IPS DF 4.7 (cell line): Measurements from ENCODE around the gene MAML2.

ENCODE experiments used
- DNase-seq: peaks from one replicate; pipeline ENCODE4 v3.0.0-alpha.2; 2013; ENCODE audit warnings: low spot score; ENCODE audit errors: extremely low read depth

Gene MAML2

DNA sequence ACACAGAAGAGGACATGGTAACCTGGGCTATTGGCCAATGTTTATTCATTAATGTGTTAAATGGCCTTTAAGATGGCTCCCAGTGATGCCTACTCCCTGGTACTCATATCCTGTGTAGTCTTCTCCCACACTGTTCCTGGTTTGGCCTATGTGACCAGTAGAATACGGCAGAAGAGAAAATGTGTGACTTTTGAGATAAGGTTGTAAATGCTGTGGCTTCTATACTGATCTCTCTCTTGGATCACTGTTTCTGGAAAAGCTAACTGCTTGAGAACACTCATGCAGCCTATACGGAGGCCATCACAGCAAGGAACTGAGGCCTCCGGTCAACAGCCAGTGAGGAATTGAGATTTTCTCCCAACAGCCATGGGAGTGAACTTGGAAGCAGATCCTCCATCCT, 24.1 kb downstream of the MAML2 start:
- DNase-seq: no peak

DNA sequence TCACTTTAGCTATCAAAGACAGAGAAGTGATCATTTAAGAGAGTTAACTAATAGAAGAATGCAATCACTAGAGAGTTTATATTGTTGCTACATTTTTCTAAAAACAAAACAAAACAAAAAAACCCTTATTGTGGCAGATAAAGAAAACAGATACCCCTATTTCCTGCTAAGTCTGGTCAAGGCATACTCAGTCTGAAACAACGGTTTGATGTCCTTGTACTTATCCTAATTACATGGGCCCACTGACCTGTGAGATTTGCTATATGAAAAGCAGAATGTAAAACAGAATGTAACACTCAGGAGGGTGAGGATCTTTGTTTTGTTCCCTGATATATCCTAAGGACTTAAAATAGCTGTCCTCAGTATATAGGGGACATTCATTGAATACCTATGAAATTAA, 24.6 kb downstream of the MAML2 start:
- DNase-seq: no peak

- no peak for DNase-seq
These were observed 25.0 kb downstream of the MAML2 start for GRCh38 chr11:96317985-96318384.

GRCh38 chr11:96317571-96317970, 25.4 kb downstream of the MAML2 start:
- DNase-seq: no peak

DNA sequence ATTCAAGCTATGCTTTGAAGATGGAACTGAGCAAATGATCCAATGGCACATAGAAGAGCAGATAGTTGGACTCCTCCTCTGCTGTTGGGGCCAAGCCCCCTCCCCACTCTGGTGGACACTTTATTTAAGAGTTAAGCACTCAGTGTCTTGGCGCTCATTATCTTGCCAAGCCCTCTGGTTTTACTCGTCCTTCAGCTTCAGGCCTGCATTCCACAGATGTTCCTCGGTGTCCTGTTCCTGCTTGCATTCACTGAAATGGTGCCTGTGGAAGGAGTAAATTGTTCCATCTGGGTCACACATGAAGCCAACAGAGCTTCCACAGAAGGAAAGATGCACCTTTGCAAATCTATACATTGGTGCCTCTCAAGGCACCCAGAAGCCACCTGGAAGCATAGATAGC, 26.1 kb downstream of the MAML2 start:
- no peak for DNase-seq

- DNase-seq: no peak
These were observed 27.5 kb downstream of the MAML2 start for GRCh38 chr11:96315476-96315875.

DNA sequence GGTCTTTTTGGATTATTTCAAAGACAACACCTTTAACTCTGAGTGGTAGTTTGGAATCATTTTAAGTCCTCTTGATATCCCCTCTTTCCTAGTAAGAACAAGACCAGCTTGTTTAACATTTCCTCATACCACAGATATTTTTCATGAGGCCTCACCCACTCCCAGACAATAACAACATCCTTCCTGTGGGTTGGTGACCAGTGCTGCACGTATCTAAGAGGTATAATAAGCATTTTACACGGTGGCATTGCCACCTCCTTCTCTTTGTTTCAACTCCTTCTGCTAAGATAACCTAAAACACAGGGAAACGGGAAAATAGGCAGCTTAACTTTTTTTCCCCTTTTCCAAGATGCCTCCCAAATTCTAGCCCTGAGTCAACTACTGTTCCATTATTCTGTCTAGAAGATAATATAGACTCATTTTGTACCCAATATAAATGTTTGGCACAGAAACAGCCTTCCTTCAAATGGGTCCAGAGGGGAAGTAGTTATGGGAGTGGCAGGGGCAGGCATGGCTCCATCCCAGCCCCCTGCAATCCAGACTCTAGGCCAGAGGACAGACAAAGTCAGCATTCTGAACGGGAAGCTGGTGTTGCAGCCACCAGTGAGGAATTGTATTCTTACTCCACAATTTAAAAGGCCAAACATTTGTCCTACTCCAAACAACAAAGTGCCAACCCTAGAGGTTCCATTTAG, 28.5 kb downstream of the MAML2 start:
- no peak for DNase-seq

GRCh38 chr11:96313163-96313562, 29.8 kb downstream of the MAML2 start:
- no peak for DNase-seq

- DNase-seq: no peak
These were observed 31.9 kb downstream of the MAML2 start for GRCh38 chr11:96311120-96311568.

GRCh38 chr11:96310236-96310635, 32.8 kb downstream of the MAML2 start:
- no peak for DNase-seq

DNA sequence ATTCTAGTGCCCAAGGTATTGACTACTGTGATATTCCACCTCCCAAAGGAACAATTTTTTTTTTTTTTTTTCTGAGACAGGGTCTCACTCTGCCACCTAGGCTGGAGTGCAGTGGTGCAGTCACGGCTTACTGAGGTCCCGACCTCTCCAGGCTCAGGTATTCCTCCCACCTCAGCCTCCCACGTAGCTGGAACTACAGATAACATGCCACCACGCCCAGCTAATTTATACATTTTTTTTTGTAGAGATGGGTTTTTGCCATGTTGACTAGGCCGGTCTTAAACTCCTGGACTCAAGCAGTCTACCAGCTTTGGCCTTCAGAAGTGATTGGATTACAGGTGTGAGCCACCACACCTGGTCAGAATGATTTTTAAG, 33.4 kb downstream of the MAML2 start:
- DNase-seq: no peak

GRCh38 chr11:96309016-96309642, 33.9 kb downstream of the MAML2 start:
- no peak for DNase-seq

- DNase-seq: no peak
These were observed 35.2 kb downstream of the MAML2 start for GRCh38 chr11:96307776-96308140.

DNA sequence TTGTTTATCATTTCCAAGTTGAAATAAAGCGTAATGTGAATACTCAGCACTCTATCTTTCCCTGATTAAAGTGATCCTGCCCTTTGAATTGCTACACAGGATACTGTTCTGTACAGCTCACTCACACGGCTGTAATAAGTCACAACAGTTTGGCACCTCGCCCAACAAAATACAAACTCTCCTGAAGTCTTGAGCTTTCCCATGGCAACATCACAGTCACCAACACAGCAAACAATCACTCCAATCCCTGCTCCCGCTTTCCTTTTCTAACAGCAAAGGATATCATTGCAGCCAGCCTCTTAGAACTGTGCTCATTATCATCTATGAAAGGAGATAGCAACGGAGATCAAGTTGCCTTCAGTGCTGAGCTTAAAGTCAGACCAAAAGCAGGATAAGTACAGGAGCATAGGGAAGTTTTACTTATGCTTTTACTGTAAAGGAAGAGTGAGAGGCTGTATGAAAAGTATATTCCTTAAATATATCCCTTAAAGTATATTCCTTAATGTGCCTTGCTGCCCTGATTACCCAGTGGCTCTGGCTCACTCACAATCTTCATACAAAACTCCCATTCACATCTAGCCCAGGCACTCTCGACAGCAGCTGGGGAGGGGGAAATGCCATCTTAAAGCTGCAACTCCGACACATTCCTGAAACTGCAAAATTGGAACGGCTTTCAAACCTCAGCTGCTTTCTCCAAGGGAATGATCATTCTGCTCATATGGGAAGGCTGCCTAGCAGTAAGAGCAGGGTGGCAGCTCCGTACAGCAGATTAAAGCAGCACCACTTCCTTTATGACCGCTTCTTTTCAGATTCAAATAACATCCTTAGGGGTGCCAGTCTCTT, 35.8 kb downstream of the MAML2 start:
- no peak for DNase-seq

- no peak for DNase-seq
These were observed 36.4 kb downstream of the MAML2 start for GRCh38 chr11:96306600-96306932.

- no peak for DNase-seq
These were observed 36.9 kb downstream of the MAML2 start for GRCh38 chr11:96306071-96306470.

DNA sequence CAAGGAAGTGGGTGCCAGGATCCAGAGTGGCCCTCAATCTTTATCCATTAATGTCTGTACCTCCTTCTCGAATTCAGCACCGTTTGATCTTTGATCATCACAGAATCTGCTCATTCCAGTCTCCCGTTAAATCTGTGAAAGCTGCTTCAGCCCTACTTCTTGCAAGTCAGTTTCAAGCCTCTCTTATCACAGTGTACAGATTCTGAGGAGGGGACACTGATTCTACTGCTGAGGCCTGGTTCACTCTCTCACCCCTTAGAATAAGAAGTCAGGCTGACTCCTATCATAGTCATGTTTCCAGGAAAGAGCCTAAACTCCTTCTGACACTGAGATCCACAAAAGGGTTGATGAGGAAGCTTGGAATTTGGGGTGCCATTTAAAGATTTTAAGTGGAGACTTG, 39.0 kb downstream of the MAML2 start:
- DNase-seq: no peak

DNA sequence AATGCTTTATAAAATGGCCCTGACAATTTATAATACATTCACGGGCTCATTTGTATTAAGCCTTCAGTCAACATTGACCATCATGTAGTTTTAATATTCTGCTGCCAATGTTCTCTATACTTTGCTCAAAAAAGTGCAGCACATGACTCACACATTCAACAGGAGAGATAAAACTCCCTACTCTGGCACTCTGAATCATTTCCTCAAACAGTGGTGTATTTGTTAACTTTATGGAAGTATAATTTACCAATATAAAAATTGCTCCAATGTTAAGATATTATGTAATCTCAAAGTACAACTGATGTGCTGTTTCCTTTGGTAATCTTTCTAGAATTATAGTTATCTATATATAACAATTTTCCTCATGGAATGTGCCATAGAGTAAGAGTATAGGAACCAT, 39.9 kb downstream of the MAML2 start:
- no peak for DNase-seq

GRCh38 chr11:96301818-96302217, 41.2 kb downstream of the MAML2 start:
- no peak for DNase-seq

- no peak for DNase-seq
These were observed 43.7 kb downstream of the MAML2 start for GRCh38 chr11:96299155-96299888.

- no peak for DNase-seq
These were observed 47.6 kb downstream of the MAML2 start for GRCh38 chr11:96295369-96295768.

DNA sequence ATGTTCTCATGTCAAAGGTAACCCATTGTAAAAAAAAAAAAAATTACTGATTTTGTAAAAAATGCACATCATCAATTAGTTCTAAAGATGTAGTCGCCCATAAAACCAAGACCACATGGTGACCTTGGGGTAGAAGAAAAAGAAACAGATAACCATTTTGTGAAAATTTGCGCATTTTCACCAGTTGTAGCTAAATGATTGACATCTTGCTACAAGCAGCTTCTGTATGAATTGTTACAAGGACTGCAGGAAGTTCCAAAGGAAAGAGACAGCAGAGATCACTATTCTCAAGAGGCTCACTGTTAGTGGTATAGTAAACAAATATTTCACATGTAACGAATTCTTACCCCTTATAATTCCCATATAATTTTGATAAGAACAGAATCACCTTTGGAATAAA, 48.7 kb downstream of the MAML2 start:
- DNase-seq: no peak
